Suprapubic skin (tissue), 4 donors: ENCODE results near the gene SAT2. TPM values are rescaled to one million over a fixed set of nuclear protein-coding genes. Genes with fewer than 3 reads are reported as not detected.

Experiments used
- DNase-seq, 2 donors: peaks; one replicate each; pipeline ENCODE4 v3.0.0-alpha.2; 2019; ENCODE audit warnings: low spot score in 2 of 2
- H3K27ac ChIP-seq: fragments of 200-600 bp; sonication (generic); one replicate; pipeline ENCODE4 v1.5.1; 2019
- H3K27me3 ChIP-seq: fragments of 200-600 bp; sonication (generic); one replicate; pipeline ENCODE4 v1.5.1; 2019
- H3K36me3 ChIP-seq: fragments of 200-600 bp; sonication (generic); one replicate; pipeline ENCODE4 v1.5.1; 2019
- H3K4me1 ChIP-seq: fragments of 200-600 bp; sonication (generic); one replicate; pipeline ENCODE4 v1.5.1; 2019
- H3K4me3 ChIP-seq: fragments of 200-600 bp; sonication (generic); one replicate; pipeline ENCODE4 v1.5.1; 2019; ENCODE audit warnings: mild to moderate bottlenecking
- H3K9me3 ChIP-seq: fragments of 200-600 bp; sonication (generic); one replicate; pipeline ENCODE4 v1.5.1; 2019
- CTCF ChIP-seq, 2 donors: fragments of 200-600 bp in 1 of 2; fragments of 450-650 bp in 1 of 2; sonication (generic) in 1 of 2; IDR thresholded peaks; one replicate each; pipeline ENCODE4 v1.5.1; 2016 to 2019; ENCODE audit warnings: antibody characterized with exemption in 2 of 2, mild to moderate bottlenecking in 1 of 2, moderate library complexity in 1 of 2
- EP300 ChIP-seq: sonication (generic); formaldehyde crosslinking; IDR thresholded peaks from one replicate; pipeline ENCODE4 v1.6.1; 2017; ENCODE audit warnings: antibody characterized with exemption
- POLR2A ChIP-seq, 2 donors: fragments of 450-650 bp; IDR thresholded peaks; one replicate each; pipeline ENCODE4 v1.6.1; 2017; ENCODE audit warnings: antibody characterized with exemption in 2 of 2, mild to moderate bottlenecking in 2 of 2, moderate library complexity in 2 of 2
- POLR2AphosphoS5 ChIP-seq, 3 donors: sonication (generic); formaldehyde crosslinking; IDR thresholded peaks; one replicate each; pipeline ENCODE4 v1.6.1; 2017; ENCODE audit warnings: antibody characterized with exemption in 3 of 3
- WGBS: methylation state at CpG from one replicate; pipeline ENCODE4 v1.1.5; 2018; 5-methylcytosine and 5-hydroxymethylcytosine counted together
- total RNA-seq, 4 donors: library from RNA; depleted of rRNA; stranded (reverse); fragments of >200 nt; gene quantifications; one replicate each; pipeline ENCODE4 v1.1.0, GENCODE V29; 2016

SAT2 gene
- total RNA-seq = 10 to 100 TPM; 28.7 to 58.8 (median 39.9) TPM

- Histone ChIP-seq H3K4me1 (peaks cover 14% of the 10 kb centered on the region), H3K9me3 (no peaks in the 10 kb centered on the region), H3K27ac (peak within 1 kb of the TSS; percentile 83), H3K27me3 (no peaks in the 10 kb centered on the region), H3K4me3 (peak within 1 kb of the TSS; percentile 78), H3K36me3 (no peaks in the 10 kb centered on the region)
- WGBS = under 1% methylated on average over 32 of the region's 54 CpGs
- no peak for TF ChIP-seq CTCF (IDR thresholded peaks at IDR 0.05)
- TF ChIP-seq POLR2AphosphoS5 (IDR thresholded peaks at IDR 0.05) = no peak
- peak in 1 of 2 donors; percentile 73 for TF ChIP-seq POLR2A (IDR thresholded peaks at IDR 0.05)
- DNase-seq = peak; percentile 97 to 98
Observed at GRCh38 chr17:7627250-7628121, at the start of gene SAT2. Gene SAT2, minus strand, starts transcription at chr17:7627821. Its CDS starts 186 bp downstream, at chr17:7627635.

- Histone ChIP-seq H3K36me3 (peaks cover 50% of the 10 kb centered on the region), H3K4me1 (no peaks in the 10 kb centered on the region)
- WGBS = 79% methylated on average over 5 of the region's 5 CpGs
Observed at GRCh38 chr17:7676533-7676932, 48.9 kb upstream of the SAT2 start.

GRCh38 chr17:7674934-7675333, 47.3 kb upstream of the SAT2 start:
- Histone ChIP-seq H3K27me3 (no peaks in the 10 kb centered on the region), H3K36me3 (peaks cover 66% of the 10 kb centered on the region), H3K4me3 (no peak overlapping the region), H3K4me1 (no peaks in the 10 kb centered on the region), H3K9me3 (peaks cover 8% of the 10 kb centered on the region), H3K27ac (no peak overlapping the region)
- DNase-seq = no peak
- WGBS = 89% methylated on average over 14 of the region's 14 CpGs
- TF ChIP-seq CTCF (IDR thresholded peaks at IDR 0.05) (no peak), EP300 (no peak), POLR2AphosphoS5 (IDR thresholded peaks at IDR 0.05) (no peak), POLR2A (IDR thresholded peaks at IDR 0.05) (no peak)

More at GRCh38 chr17:7676533-7676932, 48.9 kb upstream of the SAT2 start:
- TF ChIP-seq EP300 = no peak
- TF ChIP-seq POLR2A (IDR thresholded peaks at IDR 0.05) = no peak
- no peak for TF ChIP-seq POLR2AphosphoS5 (IDR thresholded peaks at IDR 0.05)
- TF ChIP-seq CTCF (IDR thresholded peaks at IDR 0.05) = no peak
- Histone ChIP-seq H3K4me3 (no peak overlapping the region), H3K9me3 (peaks cover 8% of the 10 kb centered on the region), H3K27ac (no peak overlapping the region), H3K27me3 (no peaks in the 10 kb centered on the region)
- DNase-seq = no peak

GRCh38 chr17:7673239-7673638, 45.6 kb upstream of the SAT2 start:
- Histone ChIP-seq H3K27me3 (no peaks in the 10 kb centered on the region), H3K36me3 (peaks cover 82% of the 10 kb centered on the region), H3K4me1 (no peaks in the 10 kb centered on the region), H3K9me3 (peaks cover 8% of the 10 kb centered on the region), H3K27ac (no peak overlapping the region), H3K4me3 (no peak overlapping the region)
- no peak for DNase-seq
- no peak for TF ChIP-seq POLR2AphosphoS5 (IDR thresholded peaks at IDR 0.05)
- TF ChIP-seq CTCF (IDR thresholded peaks at IDR 0.05) = no peak
- TF ChIP-seq POLR2A (IDR thresholded peaks at IDR 0.05) = no peak
- no peak for TF ChIP-seq EP300
- 86% methylated on average over 2 of the region's 2 CpGs for WGBS

- peaks cover 68% of the 10 kb centered on the region for H3K36me3 ChIP-seq
Observed at GRCh38 chr17:7668482-7668881, 40.9 kb upstream of the SAT2 start.

More at GRCh38 chr17:7668482-7668881, 40.9 kb upstream of the SAT2 start:
- Histone ChIP-seq H3K4me1 (no peaks in the 10 kb centered on the region), H3K27ac (no peak overlapping the region), H3K27me3 (no peaks in the 10 kb centered on the region), H3K9me3 (peaks cover 3% of the 10 kb centered on the region), H3K4me3 (no peak overlapping the region)
- no peak for TF ChIP-seq CTCF (IDR thresholded peaks at IDR 0.05)
- no peak for TF ChIP-seq POLR2A (IDR thresholded peaks at IDR 0.05)
- no peak for TF ChIP-seq EP300
- TF ChIP-seq POLR2AphosphoS5 (IDR thresholded peaks at IDR 0.05) = no peak
- 94% methylated on average over 7 of the region's 7 CpGs for WGBS
- DNase-seq = no peak
